SK-N-SH treated with all-trans-retinoic acid at 6 μM for 48 hours (cell line): ENCODE measurements around the gene ZCCHC7.
"Not testable (repeated sequence)": the region's sequence is repeated elsewhere in the genome, so short reads cannot be mapped to it uniquely, and the experiment has no call there.

Experiments used
- BACH2 ChIP-seq: fragments of 250-450 bp; sonication (Bioruptor Pico); IDR thresholded peaks from 2 replicates; pipeline ENCODE4 v1.9.0; 2021; ENCODE audit warnings: mild to moderate bottlenecking, borderline replicate concordance
- ESRRG ChIP-seq: fragments of 250-450 bp; sonication (Bioruptor Pico); IDR thresholded peaks from 2 replicates; pipeline ENCODE4 v1.6.1; 2021; ENCODE audit warnings: mild to moderate bottlenecking
- GLIS3 ChIP-seq: fragments of 250-450 bp; sonication (Bioruptor Pico); IDR thresholded peaks from 2 replicates; pipeline ENCODE4 v1.5.0; 2020; ENCODE audit warnings: mild to moderate bottlenecking, moderate library complexity
- ISL1 ChIP-seq: fragments of 250-450 bp; sonication (Bioruptor Pico); IDR thresholded peaks from 2 replicates; pipeline ENCODE4 v2.1.2; 2022; ENCODE audit warnings: mild to moderate bottlenecking, moderate library complexity
- POU6F1 ChIP-seq: fragments of 250-450 bp; sonication (Bioruptor Pico); IDR thresholded peaks from 2 replicates; pipeline ENCODE4 v1.8.0; 2021; ENCODE audit warnings: low read depth, mild to moderate bottlenecking, moderate library complexity, borderline replicate concordance
- PPARA ChIP-seq: fragments of 250-450 bp; sonication (Bioruptor Pico); IDR thresholded peaks from 2 replicates; pipeline ENCODE4 v1.5.0; 2020; ENCODE audit warnings: mild to moderate bottlenecking, borderline replicate concordance
- RARB ChIP-seq: fragments of 250-450 bp; sonication (Bioruptor Pico); IDR thresholded peaks from 2 replicates; pipeline ENCODE4 v1.8.0; 2021; ENCODE audit warnings: mild to moderate bottlenecking, moderate library complexity
- ZC3H10 ChIP-seq: fragments of 250-450 bp; sonication (Bioruptor Pico); IDR thresholded peaks from 2 replicates; pipeline ENCODE4 v1.5.1; 2021; ENCODE audit warnings: mild to moderate bottlenecking, moderate library complexity
- ZFP30 ChIP-seq: fragments of 450-650 bp; formaldehyde crosslinking; IDR thresholded peaks from 2 replicates; pipeline ENCODE4 v1.5.0; 2022; ENCODE audit warnings: mild to moderate bottlenecking, moderate library complexity
- ZNF565 ChIP-seq: fragments of 450-650 bp; formaldehyde crosslinking; conservative IDR thresholded peaks from 2 replicates; pipeline ENCODE4 v1.5.0; 2020; ENCODE audit warnings: low read depth, mild to moderate bottlenecking, moderate library complexity

- TF ChIP-seq ZFP30; ESRRG (CRISPR knock-in tag); ZNF565; GLIS3 (CRISPR knock-in tag); BACH2 (CRISPR knock-in tag); POU6F1 (CRISPR knock-in tag); ISL1 (CRISPR knock-in tag); ZC3H10 (CRISPR knock-in tag); RARB (CRISPR knock-in tag); PPARA (CRISPR knock-in tag): not testable (repeated sequence)
These were observed 27.6 kb upstream of the ZCCHC7 start for GRCh38 chr9:37092714-37093295.
